ENCODE data around the gene SMURF2. TPM values are rescaled to one million over a fixed set of nuclear protein-coding genes. Genes with fewer than 3 reads are reported as not detected.
"Not testable (repeated sequence)": the region's sequence is repeated elsewhere in the genome, so short reads cannot be mapped to it uniquely, and the experiment has no call there.

Gene SMURF2
- total and polyA plus RNA-seq, 2 donors from 2014 or later: 7.2 to 27.9 TPM

DNA sequence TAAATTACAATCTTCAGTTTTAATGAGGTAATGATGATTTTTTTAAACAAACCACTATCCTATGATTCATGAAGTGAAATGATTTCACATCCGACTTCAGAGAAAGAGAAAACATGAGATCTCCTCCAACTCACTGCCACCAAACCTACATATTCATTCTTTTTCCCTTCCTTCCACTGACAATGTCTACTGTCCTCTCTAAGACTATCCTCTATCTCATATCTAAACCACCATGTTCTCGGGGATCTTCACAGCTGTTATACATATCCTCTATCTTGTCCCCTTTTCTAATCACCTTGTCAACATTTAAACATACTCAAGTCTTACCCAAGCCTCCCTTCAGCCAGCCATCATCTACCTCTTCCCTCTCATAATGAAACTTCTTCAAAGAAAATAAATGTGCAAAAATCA is 53.5 kb downstream of the SMURF2 start:
- Histone ChIP-seq H3K9me3 (ENCODE audit: control insufficient read depth in 2 of 3, insufficient read depth in 1 of 3, low read length in 3 of 3) (no peaks in the 10 kb centered on the region), H3K27ac (ENCODE audit: low read depth in 2 of 2, low read length in 2 of 2) (no peak overlapping the region), H3K36me3 (ENCODE audit: control insufficient read depth in 2 of 3, insufficient read depth in 3 of 3, low read length in 3 of 3) (no peaks in the 10 kb centered on the region), H3K4me1 (ENCODE audit: control insufficient read depth in 2 of 3, insufficient read depth in 2 of 3, low read depth in 1 of 3, low read length in 3 of 3) (peaks cover 0 to 14% (median 5%) of the 10 kb centered on the region in 3 donors), H3K27me3 (ENCODE audit: control insufficient read depth, insufficient read depth, low read length) (no peaks in the 10 kb centered on the region), H3K4me3 (ENCODE audit: low read length in 3 of 3) (no peak overlapping the region), H3K9ac (ENCODE audit: low read length in 3 of 3) (no peak overlapping the region)
- FAIRE-seq (no peak), DNase-seq (no peak)
- TF ChIP-seq, protein P1, sequence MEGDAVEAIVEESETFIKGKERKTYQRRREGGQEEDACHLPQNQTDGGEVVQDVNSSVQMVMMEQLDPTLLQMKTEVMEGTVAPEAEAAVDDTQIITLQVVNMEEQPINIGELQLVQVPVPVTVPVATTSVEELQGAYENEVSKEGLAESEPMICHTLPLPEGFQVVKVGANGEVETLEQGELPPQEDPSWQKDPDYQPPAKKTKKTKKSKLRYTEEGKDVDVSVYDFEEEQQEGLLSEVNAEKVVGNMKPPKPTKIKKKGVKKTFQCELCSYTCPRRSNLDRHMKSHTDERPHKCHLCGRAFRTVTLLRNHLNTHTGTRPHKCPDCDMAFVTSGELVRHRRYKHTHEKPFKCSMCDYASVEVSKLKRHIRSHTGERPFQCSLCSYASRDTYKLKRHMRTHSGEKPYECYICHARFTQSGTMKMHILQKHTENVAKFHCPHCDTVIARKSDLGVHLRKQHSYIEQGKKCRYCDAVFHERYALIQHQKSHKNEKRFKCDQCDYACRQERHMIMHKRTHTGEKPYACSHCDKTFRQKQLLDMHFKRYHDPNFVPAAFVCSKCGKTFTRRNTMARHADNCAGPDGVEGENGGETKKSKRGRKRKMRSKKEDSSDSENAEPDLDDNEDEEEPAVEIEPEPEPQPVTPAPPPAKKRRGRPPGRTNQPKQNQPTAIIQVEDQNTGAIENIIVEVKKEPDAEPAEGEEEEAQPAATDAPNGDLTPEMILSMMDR (IDR thresholded peaks at IDR 0.05; ENCODE audit: borderline replicate concordance, extremely low read depth, insufficient read depth): no peak
- intact Hi-C loops (cut with DNase I): no loop called here

DNA sequence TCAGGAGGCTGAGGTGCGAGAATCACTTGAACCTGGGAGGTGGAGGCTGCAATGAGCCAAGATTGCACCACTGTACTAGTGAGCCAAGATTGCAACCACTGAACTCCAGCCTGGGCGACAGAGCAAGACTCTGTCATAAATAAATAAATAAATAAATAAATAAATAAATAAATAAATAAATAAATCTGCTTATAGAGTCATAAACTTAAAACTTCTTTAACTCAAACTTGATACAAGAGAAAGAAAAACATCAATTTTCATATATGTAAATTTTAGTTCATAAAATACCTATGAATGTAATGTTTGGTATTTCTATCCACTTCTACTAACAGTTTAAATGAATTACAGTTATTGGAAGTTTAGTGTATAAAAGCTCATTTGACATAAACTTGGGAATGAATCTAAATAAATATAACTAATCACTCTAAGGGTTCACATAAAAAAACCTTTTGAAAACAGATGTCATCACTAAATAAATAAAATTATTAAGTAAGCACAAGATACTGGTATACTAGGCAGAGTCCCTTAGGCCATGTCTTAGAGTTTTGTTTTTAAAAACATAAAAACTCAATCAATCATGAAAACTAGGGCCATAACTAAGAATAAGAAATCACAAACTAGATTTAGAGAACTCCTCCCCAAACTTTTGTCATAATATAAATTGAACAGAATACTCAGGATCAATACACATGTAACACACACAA is 54.1 kb downstream of the SMURF2 start:
- Histone ChIP-seq H3K27me3 (ENCODE audit: control insufficient read depth, insufficient read depth, low read length) (no peaks in the 10 kb centered on the region), H3K36me3 (ENCODE audit: control insufficient read depth in 2 of 3, insufficient read depth in 3 of 3, low read length in 3 of 3) (no peaks in the 10 kb centered on the region), H3K4me3 (ENCODE audit: low read length in 3 of 3) (no peak overlapping the region), H3K27ac (ENCODE audit: low read depth in 2 of 2, low read length in 2 of 2) (no peak overlapping the region), H3K9ac (ENCODE audit: low read length in 3 of 3) (no peak overlapping the region), H3K4me1 (ENCODE audit: control insufficient read depth in 2 of 3, insufficient read depth in 2 of 3, low read depth in 1 of 3, low read length in 3 of 3) (peaks cover 0 to 13% (median 5%) of the 10 kb centered on the region in 3 donors), H3K9me3 (ENCODE audit: control insufficient read depth in 2 of 3, insufficient read depth in 1 of 3, low read length in 3 of 3) (no peaks in the 10 kb centered on the region)
- FAIRE-seq (no peak), DNase-seq (no peak)
- intact Hi-C loops (cut with DNase I): no loop called here
- TF ChIP-seq, protein P1 (IDR thresholded peaks at IDR 0.05; ENCODE audit: borderline replicate concordance, extremely low read depth, insufficient read depth): no peak

DNA sequence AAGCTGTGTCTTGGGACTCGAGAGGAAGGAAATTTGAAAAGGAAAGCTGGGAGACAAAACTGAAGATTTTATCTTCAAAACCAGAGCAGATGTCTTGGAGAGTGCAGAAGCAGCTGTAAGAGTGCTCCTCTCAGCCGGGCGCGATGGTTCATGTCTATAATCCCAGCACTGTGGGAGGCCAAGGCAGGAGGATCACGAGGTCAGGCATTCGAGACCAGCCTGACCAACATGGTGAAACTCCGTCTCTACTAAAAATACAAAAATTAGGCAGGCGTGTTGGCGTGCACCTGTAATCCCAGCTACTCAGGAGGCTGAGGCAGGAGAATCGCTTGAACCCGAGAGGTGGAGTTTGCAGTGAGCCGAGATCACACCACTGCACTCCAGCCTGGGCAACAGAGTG is 57.6 kb downstream of the SMURF2 start:
- FAIRE-seq; intact Hi-C loops (cut with DNase I); H3K27me3 ChIP-seq (ENCODE audit: control insufficient read depth, insufficient read depth, low read length); H3K9ac ChIP-seq (ENCODE audit: low read length in 3 of 3); H3K36me3 ChIP-seq (ENCODE audit: control insufficient read depth in 2 of 3, insufficient read depth in 3 of 3, low read length in 3 of 3); H3K4me1 ChIP-seq (ENCODE audit: control insufficient read depth in 2 of 3, insufficient read depth in 2 of 3, low read depth in 1 of 3, low read length in 3 of 3); DNase-seq; H3K27ac ChIP-seq (ENCODE audit: low read depth in 2 of 2, low read length in 2 of 2); H3K4me3 ChIP-seq (ENCODE audit: low read length in 3 of 3); H3K9me3 ChIP-seq (ENCODE audit: control insufficient read depth in 2 of 3, insufficient read depth in 1 of 3, low read length in 3 of 3): not testable (repeated sequence)

DNA sequence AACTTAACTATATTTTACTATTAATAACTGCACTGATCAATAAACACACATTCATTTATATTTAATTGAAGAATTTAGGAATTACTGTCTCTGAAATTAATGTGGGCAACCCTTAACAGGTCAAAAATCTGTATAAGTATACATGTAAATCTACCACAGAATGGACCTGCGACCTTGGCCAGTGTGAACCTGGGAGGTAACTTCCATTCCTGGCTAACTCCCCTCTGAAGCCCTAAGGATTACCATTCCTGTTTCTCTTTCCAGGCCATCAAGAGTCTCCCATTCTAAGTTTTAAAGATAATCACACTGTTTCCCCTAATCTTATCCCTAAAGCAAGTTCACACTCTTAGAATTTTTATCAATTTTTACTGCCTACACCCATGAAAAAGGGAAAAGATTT is 58.1 kb downstream of the SMURF2 start:
- Histone ChIP-seq H3K36me3 (ENCODE audit: control insufficient read depth in 2 of 3, insufficient read depth in 3 of 3, low read length in 3 of 3) (no peaks in the 10 kb centered on the region), H3K27ac (ENCODE audit: low read depth in 2 of 2, low read length in 2 of 2) (no peak overlapping the region), H3K27me3 (ENCODE audit: control insufficient read depth, insufficient read depth, low read length) (no peaks in the 10 kb centered on the region), H3K4me1 (ENCODE audit: control insufficient read depth in 2 of 3, insufficient read depth in 2 of 3, low read depth in 1 of 3, low read length in 3 of 3) (no peaks in the 10 kb centered on the region), H3K9ac (ENCODE audit: low read length in 3 of 3) (no peak overlapping the region), H3K9me3 (ENCODE audit: control insufficient read depth in 2 of 3, insufficient read depth in 1 of 3, low read length in 3 of 3) (no peaks in the 10 kb centered on the region), H3K4me3 (ENCODE audit: low read length in 3 of 3) (no peak overlapping the region)
- intact Hi-C loops (cut with DNase I): no loop called here
- FAIRE-seq (no peak), DNase-seq (no peak)
- TF ChIP-seq, protein P1 (IDR thresholded peaks at IDR 0.05; ENCODE audit: borderline replicate concordance, extremely low read depth, insufficient read depth): no peak
